H1 (cell line): ENCODE measurements around the gene PBOV1. TPM values are rescaled to one million over a fixed set of nuclear protein-coding genes. Genes with fewer than 3 reads are reported as not detected.

Experiments
- polyA plus RNA-seq, 7 experiments: library from polyadenylated mRNA; depleted of rRNA in 3 of 7; stranded (reverse) in 5 of 7; unstranded in 2 of 7; fragments of >200 nt in 5 of 7; fragments of 200-250 nt in 2 of 7; gene quantifications; 1 replicate in 5 of 7; 2 replicates in 1 of 7; 4 replicates in 1 of 7; pipeline versions ENCODE4 v1.2.1 to v1.2.3, GENCODE V29; 2011 to 2013; ENCODE audit warnings: missing spikeins in 2 of 7, mixed read lengths in 2 of 7
- total RNA-seq: library from RNA; stranded (reverse); fragmentation: NEBNext Ultra II Directional; extraction: Animal tissue kit (Norgen Biotek cat#: 25700); gene quantifications from 2 replicates; pipeline ENCODE4 v1.2.1, GENCODE V29; 2021
- TF ChIP-seq, protein P1 (sequence below): fragments of 300-600 bp; sonication (generic); IDR thresholded peaks from 2 replicates; pipeline ENCODE4 v1.7.1; 2012; ENCODE audit warnings: low read length, moderate library complexity, mild to moderate bottlenecking, inconsistent platforms; ENCODE audit not compliant: insufficient replicate concordance

PBOV1 gene
- total and polyA plus RNA-seq, 2 of the 8 experiments (the other 6 are each of a cell fraction or from before 2014, with no cell fraction given) = not detected

DNA sequence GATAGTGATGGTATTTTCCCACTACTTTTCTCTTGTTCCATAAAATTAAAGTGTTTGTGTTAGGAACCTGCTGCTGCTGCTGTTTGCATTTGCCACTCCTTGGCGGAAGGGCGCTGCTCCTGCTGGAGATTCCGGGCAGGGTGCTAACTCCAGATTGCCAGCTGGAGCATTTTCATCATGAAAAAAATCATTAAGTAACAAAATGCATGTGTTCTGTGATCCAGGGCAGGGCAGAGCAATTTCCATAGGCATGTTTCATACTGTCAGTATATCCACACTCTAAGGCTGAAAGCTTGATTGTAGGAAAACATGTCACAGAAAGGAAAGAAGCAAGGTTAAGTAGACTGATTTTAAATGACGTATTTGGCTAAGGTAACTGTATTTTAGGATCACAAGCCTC is 24.0 kb downstream of the PBOV1 start (continued):
- TF ChIP-seq, protein P1, sequence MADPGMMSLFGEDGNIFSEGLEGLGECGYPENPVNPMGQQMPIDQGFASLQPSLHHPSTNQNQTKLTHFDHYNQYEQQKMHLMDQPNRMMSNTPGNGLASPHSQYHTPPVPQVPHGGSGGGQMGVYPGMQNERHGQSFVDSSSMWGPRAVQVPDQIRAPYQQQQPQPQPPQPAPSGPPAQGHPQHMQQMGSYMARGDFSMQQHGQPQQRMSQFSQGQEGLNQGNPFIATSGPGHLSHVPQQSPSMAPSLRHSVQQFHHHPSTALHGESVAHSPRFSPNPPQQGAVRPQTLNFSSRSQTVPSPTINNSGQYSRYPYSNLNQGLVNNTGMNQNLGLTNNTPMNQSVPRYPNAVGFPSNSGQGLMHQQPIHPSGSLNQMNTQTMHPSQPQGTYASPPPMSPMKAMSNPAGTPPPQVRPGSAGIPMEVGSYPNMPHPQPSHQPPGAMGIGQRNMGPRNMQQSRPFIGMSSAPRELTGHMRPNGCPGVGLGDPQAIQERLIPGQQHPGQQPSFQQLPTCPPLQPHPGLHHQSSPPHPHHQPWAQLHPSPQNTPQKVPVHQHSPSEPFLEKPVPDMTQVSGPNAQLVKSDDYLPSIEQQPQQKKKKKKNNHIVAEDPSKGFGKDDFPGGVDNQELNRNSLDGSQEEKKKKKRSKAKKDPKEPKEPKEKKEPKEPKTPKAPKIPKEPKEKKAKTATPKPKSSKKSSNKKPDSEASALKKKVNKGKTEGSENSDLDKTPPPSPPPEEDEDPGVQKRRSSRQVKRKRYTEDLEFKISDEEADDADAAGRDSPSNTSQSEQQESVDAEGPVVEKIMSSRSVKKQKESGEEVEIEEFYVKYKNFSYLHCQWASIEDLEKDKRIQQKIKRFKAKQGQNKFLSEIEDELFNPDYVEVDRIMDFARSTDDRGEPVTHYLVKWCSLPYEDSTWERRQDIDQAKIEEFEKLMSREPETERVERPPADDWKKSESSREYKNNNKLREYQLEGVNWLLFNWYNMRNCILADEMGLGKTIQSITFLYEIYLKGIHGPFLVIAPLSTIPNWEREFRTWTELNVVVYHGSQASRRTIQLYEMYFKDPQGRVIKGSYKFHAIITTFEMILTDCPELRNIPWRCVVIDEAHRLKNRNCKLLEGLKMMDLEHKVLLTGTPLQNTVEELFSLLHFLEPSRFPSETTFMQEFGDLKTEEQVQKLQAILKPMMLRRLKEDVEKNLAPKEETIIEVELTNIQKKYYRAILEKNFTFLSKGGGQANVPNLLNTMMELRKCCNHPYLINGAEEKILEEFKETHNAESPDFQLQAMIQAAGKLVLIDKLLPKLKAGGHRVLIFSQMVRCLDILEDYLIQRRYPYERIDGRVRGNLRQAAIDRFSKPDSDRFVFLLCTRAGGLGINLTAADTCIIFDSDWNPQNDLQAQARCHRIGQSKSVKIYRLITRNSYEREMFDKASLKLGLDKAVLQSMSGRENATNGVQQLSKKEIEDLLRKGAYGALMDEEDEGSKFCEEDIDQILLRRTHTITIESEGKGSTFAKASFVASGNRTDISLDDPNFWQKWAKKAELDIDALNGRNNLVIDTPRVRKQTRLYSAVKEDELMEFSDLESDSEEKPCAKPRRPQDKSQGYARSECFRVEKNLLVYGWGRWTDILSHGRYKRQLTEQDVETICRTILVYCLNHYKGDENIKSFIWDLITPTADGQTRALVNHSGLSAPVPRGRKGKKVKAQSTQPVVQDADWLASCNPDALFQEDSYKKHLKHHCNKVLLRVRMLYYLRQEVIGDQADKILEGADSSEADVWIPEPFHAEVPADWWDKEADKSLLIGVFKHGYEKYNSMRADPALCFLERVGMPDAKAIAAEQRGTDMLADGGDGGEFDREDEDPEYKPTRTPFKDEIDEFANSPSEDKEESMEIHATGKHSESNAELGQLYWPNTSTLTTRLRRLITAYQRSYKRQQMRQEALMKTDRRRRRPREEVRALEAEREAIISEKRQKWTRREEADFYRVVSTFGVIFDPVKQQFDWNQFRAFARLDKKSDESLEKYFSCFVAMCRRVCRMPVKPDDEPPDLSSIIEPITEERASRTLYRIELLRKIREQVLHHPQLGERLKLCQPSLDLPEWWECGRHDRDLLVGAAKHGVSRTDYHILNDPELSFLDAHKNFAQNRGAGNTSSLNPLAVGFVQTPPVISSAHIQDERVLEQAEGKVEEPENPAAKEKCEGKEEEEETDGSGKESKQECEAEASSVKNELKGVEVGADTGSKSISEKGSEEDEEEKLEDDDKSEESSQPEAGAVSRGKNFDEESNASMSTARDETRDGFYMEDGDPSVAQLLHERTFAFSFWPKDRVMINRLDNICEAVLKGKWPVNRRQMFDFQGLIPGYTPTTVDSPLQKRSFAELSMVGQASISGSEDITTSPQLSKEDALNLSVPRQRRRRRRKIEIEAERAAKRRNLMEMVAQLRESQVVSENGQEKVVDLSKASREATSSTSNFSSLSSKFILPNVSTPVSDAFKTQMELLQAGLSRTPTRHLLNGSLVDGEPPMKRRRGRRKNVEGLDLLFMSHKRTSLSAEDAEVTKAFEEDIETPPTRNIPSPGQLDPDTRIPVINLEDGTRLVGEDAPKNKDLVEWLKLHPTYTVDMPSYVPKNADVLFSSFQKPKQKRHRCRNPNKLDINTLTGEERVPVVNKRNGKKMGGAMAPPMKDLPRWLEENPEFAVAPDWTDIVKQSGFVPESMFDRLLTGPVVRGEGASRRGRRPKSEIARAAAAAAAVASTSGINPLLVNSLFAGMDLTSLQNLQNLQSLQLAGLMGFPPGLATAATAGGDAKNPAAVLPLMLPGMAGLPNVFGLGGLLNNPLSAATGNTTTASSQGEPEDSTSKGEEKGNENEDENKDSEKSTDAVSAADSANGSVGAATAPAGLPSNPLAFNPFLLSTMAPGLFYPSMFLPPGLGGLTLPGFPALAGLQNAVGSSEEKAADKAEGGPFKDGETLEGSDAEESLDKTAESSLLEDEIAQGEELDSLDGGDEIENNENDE = no peak
- TF ChIP-seq, all 59 proteins: peak for 0
